Measurements from ENCODE around the gene DENND5B.
"Not testable (repeated sequence)": the region's sequence is repeated elsewhere in the genome, so short reads cannot be mapped to it uniquely, and the experiment has no call there.

Gene DENND5B

DNA sequence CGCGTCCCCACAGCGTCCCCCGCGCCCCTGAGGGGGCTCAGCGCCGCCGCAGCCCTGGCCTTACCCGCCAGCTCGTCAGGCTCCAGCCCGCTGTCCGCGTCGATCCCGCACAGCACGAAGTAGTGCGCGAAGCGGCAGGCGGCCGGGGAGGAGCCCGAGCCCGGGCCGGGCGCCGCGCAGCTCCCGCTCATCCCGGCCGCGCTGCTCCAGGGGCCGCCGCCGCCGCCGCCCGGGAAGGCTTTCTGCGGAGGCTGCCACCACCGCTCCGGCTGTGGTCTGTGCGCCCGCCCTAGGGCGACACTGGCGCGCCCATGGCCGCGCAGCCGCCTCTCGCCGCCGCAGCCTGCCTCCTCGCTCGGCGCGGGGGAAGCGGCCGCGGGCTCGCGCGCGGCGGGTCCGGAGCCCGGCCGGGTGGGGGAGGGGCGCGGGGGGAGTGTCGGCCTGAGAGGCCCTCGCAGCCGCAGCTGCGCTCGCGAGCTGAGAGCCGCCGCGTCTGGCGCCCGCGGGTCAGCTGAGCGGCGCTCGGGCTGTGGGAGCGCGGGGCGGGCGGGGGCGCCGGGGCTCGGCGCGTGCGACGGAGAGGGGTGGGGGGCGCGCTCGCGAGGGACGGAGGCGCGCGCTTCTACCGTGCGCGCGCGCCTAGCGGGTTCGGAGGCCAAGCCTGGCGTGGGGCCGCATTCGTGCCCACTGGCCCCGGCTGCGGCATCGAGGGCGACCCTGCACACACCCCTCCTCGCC, at the start of gene DENND5B:
Gene DENND5B, minus strand, starts transcription at position 495 of the 738 bp plus-strand sequence. Its CDS starts 304 bp downstream, at position 191.
- DNase-seq (ENCODE audit: extremely low read depth in 1 of 2, low read depth in 1 of 2), result peak in 1 of 2 donors; percentile 1

DNA sequence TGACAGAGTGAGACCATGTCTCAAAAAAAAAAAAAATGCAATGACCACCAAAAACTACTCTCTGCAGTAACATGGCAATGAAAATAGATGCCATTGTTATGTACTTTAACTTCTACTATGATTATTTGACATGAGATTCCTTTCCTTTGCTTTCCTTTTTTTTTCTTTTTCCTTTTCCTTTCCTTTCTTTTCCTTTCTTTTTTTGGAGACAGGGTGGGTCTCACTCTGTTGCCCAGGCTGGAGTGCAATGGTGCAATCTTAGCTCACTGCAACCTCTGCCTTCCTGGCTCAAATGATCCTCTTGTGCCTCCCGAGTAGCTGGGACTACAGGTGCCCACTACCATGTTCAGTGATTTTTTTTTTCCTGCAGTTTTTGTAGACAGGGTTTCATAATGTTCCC, 43.7 kb upstream of the DENND5B start:
- DNase-seq (ENCODE audit: extremely low read depth in 1 of 2, low read depth in 1 of 2), result no peak

DNA sequence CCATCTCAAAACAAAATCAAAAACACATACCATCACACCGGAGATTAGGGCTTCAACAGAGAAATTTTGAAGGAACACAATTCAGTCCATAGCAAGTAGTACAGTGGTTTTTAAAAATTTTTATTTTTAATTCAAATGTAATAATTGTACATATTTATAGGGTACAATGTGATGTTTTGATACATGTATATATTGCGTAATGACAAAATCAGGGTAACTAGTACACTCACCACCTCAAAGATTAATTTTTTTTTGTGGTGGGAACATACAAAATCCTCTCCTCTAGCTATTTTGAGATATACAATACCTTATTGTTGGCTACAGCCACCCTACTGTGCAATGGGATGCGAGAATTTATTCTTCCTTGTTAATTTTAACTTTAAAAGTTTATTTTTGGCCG, 42.5 kb upstream of the DENND5B start:
- DNase-seq (ENCODE audit: extremely low read depth in 1 of 2, low read depth in 1 of 2), result no peak

DNA sequence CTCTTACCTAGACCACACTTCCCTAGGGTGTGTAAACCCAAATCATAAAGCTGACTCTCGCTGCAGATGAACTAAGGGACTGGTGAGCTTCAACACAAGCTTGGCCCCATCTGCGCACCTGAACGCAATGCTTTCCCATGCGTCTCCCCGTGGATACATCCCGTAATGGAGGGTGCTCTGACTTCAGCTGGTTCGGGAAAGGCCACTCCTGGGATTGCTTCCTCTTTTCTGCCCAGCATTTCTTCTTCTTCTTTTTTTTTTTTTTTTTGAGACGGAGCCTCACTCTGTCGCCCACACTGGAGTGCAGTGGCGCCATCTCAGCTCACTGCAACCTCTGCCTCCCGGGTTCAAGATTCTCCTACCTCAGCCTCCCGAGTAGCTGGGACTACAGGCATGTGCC, 40.9 kb upstream of the DENND5B start:
- no peak for DNase-seq (ENCODE audit: extremely low read depth in 1 of 2, low read depth in 1 of 2)

DNA sequence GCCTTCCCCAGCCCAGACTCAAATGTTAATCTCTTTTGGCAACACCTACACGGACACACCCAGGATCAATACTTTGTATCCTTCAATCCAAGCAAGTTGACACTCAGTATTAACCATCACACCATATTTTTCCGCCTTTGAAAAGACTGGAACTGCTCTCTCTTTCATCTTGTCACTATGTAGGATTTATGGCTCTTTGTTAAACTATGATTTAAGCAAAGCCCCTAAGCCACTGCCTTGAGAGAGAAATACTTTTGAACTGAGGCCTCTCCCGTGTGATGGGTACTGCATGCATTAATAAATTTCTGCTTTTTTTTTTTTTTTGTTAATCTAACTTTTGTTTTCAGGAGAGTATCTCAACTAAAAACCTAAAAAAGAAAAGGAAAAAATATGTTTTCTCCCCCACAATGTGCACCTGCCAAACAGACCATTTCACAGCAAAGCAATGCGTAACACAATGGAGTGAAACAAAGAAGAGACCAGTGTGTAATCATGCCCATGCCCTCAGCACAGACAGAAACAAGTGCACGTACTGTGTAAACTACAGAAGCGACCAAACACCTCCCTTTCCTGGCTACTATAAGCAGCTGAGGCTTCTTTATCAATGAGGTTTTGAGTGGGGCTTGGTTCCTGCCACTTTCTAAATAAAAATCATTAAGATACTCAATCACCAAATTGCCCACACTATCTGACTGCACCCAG, 40.2 kb upstream of the DENND5B start:
- no peak for DNase-seq (ENCODE audit: extremely low read depth in 1 of 2, low read depth in 1 of 2)

DNA sequence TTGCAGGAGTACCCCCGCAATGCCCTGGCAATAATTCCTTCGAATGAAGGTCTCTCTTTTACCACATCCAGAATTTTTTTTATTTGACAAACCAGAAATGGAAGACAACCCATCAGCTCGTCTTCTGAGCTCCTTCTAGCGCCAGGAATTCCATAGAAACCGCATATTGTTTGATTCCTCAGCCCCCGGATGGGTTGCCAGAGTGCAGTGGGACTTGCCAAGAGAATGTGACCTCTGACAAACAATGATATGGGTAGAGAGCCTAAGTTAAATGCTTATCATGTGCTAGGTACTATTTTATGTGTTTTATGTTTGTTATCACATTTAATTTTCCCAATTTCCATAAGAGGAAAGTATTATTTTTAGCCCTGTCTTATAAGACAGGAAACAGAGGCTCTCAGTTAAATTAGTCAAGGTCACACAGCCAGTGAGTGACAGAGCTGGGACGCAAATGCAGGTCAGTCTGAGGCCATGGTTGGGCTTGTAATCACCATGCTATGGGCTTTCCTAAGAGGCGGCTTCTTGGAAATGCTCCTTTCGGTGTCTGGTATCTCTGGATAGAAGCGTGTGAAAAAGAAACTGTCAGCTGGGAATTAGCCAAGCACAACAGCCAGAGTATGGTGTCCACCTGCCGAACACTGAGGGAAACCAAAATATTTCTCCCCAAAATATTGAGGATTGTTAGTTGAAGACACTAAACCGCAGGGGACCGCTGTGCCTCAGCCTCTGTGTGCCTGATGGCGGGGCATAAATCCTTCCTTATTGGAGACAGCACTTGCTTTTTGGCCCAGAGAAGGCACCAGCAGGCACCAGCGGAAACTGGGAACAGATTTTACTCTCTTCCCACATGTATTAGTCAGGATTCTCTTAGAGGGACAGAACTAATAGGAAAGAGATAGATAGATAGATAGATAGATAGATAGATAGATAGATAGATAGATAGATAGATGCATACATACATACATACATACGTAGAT, 39.1 kb upstream of the DENND5B start:
- no peak for DNase-seq (ENCODE audit: extremely low read depth in 1 of 2, low read depth in 1 of 2)

DNA sequence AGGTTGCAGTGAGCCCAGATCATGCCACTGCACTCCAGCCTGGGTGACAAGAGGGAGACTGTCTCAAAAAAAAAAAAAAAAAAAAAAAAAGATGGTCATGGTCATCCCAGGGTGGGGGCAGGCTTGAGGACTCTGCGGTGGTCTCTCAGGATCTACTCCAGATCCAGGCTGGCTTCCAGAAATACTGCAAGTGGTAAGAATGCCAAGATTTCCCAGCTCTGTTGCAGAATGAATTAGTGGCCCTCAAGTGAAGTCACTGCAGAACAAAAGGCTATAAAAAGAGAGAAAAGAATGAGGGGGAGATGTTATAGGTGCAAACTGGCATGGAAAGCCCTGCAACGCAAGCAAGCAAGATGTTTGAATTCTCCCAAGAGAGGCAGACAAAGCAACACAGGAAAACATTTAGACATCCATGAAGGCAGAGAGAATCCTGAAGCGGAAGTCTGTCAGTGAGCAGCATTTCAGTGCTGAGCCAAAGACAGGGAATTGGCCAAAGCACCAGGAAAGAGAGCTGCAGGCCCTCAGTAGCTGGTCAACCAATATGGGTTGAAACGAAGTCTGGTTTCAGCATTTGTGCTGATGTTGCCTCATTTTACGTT, 36.6 kb upstream of the DENND5B start:
- DNase-seq (ENCODE audit: extremely low read depth in 1 of 2, low read depth in 1 of 2), result no peak

DNA sequence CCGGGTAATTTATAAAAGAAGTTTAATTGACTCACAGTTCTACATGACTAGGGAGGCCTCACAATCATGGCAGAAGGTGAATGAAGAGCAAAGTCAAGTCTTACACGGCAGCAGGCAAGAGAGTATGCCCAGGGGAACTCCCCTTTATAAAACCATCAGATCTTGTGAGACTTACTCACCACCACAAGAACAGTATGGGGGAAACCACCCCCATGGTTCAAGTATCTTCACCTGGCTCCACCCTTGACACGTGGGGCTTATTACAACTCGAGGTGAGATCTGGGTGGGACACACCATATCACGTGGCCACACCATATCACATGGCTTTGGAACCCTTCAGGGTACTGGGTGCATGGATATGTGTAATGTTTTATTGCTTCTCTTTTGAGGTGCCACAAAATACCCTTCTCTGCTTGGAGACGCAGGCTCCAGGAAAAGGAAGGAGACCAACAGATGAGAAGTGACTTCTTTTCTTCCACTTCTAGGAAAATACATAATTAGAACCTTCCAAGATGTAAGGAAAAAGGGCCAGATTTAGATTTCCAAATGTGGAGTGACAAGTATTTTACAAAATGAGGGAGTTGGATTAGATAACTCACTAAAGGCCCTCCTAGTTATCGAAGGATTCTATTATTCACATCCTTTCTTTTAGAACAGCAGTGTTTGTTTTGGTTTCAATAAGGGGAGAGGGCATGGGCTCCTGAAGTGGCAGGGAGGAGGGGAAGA, 35.5 kb upstream of the DENND5B start:
- DNase-seq (ENCODE audit: extremely low read depth in 1 of 2, low read depth in 1 of 2), result no peak

DNA sequence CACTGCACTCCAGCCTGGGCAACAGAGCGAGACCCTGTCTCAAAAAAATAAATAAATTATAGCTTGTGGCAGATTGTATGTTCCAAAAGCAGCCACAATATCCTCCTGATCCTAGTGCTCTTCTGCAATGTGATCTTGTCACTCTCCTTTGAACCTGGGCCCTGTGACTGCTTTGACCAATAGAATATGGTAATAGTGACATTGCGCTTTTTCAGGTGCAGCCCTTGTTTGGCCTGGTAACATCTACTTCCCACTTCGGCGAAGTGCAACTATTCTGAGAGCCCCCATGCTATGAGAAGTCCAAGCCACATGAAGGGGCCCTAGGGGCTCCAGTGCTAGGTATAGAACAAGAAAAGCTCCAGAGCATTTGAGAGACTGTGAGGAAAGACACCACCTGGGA, 31.1 kb upstream of the DENND5B start:
- no peak for DNase-seq (ENCODE audit: extremely low read depth in 1 of 2, low read depth in 1 of 2)

DNA sequence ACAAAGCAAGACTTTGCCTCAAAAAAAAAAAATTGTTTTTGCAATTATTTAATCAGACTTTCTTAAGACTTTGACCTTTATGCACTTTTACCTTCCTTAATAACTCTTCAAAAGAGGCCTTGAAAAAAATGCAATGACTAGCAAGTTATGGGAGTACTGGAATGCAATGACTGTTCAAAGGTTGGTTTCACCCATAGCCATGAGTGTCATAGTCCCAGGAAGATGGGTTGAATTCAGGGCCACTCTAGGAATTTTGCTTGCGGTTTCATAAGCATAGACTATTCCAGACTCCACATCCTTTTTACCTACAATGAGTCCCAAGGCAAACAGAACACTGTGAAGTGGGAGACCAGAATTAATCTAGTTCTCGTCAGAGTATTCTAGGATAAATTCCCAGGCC, 29.4 kb upstream of the DENND5B start:
- no peak for DNase-seq (ENCODE audit: extremely low read depth in 1 of 2, low read depth in 1 of 2)

DNA sequence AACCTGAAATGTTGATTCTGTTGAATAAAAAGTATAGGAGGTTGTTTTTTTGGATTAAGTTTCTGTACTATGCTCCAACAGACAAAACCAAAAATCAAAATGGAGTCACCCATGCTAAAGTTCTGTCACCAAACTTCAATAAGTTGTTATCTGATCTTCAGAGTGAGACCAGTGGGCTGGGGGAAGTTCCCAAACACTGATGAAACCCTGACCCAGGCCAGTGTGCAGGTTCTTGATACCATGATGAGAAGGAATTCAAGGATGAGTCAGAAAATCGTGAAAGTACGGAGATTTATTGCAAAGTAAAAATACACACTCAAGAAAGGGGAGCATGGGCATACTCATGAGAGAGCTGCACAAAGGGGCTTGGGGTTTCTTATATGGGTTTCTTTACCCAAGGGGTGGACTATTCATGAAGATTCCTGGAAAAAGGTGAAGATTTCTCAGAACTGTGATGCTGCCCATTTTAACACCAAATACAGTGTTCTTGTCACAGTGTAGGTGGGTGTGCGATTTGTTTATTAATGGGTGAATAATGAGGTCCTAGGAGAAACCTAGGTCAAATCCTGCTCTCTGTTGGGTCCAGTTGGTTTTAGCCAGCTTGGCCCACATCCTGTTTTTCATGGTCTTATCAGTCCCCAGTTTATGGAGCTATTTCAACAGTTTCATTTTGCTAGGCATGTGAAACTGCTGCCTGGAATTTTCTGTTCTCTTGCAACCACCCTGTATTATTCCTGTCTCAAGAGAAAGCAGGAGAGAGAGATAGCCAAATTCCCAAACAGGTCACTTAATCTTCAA, 27.5 kb upstream of the DENND5B start:
- no peak for DNase-seq (ENCODE audit: extremely low read depth in 1 of 2, low read depth in 1 of 2)

DNA sequence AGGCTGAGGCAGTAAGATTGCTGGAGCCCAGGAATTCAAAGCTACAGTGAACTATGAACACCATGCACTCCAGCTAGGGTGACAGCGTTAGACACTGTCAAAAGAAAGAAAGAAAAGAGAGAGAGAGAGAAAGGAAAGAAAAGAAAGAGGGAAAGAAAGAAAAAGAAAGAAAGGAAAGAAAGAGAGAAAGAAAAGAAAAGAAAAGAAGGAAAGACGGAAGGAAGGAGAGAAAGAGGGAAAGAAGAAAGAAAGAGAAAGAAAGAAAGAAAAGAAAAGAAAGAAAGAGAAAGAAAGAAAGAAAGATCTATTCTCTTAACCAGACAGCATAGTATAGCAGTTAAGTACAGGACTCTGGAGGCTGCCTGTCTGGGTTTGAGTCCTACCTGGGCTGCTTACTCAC, 21.9 kb upstream of the DENND5B start:
- DNase-seq (ENCODE audit: extremely low read depth in 1 of 2, low read depth in 1 of 2), result no peak

DNA sequence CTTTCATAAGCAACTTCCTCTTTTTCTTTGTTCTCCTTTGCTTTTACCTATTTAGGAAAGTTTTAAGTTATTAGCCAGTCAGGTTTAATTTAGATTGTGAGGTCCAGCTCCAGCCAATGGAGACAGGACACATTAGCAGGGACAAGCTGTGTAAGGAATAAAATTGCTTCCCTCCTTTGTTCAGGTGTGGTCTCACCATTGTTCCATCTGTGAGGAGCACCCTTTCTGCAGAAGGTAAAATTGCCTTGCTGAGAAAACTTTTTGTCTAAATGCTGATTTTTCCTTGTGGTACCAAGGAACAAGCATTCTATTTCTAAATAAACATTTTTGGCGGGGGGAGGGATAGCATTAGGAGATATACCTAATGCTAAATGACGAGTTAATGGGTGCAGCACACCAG, 17.4 kb upstream of the DENND5B start:
- not testable (repeated sequence) for DNase-seq (ENCODE audit: extremely low read depth in 1 of 2, low read depth in 1 of 2)

DNA sequence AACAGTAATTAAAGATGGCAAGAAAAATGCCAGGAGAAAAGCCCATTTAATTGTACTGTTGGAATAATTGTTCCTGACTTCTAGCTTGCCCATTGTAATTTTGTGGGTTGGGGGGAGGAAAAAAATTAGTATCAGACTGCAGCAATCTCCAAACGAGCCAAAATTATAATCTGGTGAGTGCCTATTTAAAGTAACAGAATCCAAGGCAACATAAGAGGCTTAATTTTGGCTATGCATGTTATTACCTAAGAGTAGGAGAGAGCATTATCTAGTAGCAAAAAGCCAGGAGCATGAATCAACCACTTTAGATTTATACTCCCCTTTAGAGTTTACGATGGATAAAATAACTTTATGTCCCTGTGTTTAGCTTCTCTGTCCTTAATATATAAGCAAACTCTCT, 14.6 kb upstream of the DENND5B start:
- DNase-seq (ENCODE audit: extremely low read depth in 1 of 2, low read depth in 1 of 2), result no peak

DNA sequence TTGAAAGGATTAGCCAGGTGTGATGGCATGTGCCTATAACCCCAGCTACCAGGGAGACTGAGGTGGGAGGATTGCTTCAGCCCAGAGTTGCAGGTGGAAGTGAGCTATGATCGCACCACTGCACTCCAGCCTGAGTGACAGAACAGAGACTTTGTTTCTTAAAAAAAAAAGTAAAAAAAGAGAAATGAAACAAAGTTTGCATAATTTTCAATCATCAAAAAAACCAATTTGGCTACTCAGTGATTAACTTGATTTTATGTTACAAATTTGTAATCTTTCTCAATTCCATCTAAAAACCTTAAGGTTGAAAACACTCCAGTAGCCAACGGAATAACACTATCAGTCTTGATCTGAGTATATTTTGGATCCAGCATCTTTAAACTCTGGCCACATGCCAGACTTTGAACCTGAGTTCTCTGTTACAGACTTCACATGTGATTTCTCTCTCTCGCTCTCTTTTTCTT, 12.6 kb upstream of the DENND5B start:
- no peak for DNase-seq (ENCODE audit: extremely low read depth in 1 of 2, low read depth in 1 of 2)

DNA sequence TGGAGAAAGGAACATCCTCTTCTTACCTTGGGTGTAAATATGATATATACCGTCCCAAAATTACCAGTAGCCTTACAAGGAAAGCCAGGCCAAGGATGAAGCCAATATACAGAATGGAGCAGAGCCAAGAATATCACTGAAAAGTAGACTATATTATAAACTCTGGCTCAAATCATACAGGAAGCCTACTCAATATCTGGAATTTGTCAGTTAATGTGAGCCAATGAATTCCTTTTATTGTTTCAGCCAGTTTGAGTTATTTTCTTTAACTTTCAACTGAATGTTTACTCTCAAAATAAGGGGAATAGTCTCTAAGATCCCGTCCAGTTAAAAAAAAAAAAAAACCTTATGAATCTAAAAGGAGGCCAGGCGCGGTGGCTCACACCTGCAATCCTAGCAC, 9.8 kb upstream of the DENND5B start:
- DNase-seq (ENCODE audit: extremely low read depth in 1 of 2, low read depth in 1 of 2), result no peak

DNA sequence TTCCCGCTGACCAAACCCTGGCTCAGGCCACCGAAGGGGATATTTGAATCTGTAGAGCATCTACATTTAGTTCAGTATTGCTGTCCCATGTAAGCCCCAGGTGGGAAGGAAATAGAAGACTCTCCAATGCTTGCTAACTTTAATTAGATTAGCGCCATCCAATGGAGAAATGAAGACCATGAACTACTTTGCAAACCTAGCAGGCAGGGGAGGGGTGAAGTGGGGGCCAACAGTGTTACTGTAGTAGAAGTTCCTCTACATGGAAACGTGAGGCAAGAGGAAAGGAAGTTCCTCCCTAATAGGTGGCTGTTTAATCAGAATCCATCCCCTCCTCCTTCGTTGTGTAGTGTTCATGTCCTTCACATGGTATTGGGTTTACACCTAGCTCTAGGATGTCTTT, 9.3 kb upstream of the DENND5B start:
- DNase-seq (ENCODE audit: extremely low read depth in 1 of 2, low read depth in 1 of 2), result no peak

DNA sequence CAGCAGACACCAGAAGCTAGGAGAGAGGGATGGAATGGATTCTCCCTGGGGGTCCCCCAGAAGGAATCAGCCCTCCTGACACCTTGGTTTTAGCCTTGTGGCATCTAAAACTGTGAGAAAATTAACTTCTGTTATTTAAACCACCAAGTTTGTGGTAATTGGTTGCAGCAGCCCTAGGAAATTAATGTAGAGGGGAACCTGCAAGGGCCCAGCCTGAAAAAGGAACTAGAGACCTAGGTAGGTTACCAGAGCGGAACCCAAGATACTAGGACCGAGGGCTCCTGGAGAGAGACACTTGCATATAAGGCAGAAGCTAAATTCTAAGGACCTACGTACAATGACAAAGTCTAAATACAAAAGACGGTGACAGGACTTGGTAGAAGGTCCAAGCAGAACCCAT, 8.1 kb upstream of the DENND5B start:
- DNase-seq (ENCODE audit: extremely low read depth in 1 of 2, low read depth in 1 of 2), result no peak

DNA sequence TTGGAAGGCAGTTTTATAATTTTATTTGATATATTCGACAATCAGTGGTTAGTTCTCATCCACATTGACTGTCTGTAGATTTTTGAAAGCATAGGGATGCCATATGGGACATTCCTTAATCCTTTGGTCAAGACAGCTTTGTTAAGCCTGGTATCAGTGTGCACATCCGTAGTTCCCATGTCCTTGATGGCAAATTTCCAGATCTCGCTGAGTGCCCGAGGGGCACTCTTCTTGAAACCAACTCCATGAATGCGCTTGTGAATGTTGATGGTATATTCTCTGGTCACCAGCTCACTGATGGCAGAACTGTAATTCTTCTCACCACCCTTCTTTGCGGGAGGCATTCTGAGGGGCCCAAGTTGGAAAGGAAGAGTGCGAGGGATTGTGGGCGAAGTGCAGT, 6.1 kb upstream of the DENND5B start:
- DNase-seq (ENCODE audit: extremely low read depth in 1 of 2, low read depth in 1 of 2), result no peak
